ENCODE data around the gene PPP1R15B. TPM values are rescaled to one million over a fixed set of nuclear protein-coding genes. Genes with fewer than 3 reads are reported as not detected.

Gene PPP1R15B
- total RNA-seq, 1 experiment from 2014 or later: 69.3 TPM

DNA sequence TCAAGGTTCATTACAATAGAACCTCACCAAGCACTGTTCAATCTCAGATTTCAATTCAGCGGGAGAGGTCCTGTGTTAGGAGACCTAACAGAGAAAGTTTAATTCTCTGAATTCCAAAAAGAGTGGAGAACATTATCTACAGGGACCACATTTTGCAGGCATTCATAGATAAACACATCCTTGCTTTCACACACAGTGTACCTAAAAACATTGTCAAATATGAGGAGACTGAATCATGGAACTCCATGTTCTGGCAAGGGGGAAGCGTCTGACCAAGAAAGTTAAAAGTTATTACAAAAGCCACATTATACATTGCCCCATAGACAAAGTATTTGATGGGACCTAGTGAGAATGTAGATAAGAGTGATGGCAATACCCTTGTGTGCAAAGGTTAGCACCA is 21.1 kb upstream of the PPP1R15B start:
- intact Hi-C loops (cut with micrococcal nuclease): loop anchor here (5.0 kb wide), 1 partner anchor 375 kb away; no protein-coding TSS in a partner anchor

More for the DNA sequence above, 21.1 kb upstream of the PPP1R15B start:
- Histone ChIP-seq H3K36me3 (ENCODE audit: control insufficient read depth in 1 of 2, insufficient read depth in 2 of 2, low read length in 2 of 2) (peaks cover 6% of the 10 kb centered on the region in 2 experiments; a peak in 3 of 4 replicates), H3K27ac (ENCODE audit: low read depth, low read length) (no peak overlapping the region), H3K4me2 (ENCODE audit: low read length) (no peak overlapping the region), H3K79me2 (ENCODE audit: insufficient read depth, low read length) (no peaks in the 10 kb centered on the region), H3K4me3 (replicated peaks in 1 of 2; ENCODE audit: low read depth in 1 of 2, low read length in 2 of 2) (no peak overlapping the region), H3K9me2 (ENCODE audit: insufficient read depth) (no peaks in the 10 kb centered on the region), H3K9ac (ENCODE audit: low read length) (no peak overlapping the region), H2AFZ (ENCODE audit: low read depth, low read length, poor library complexity, severe bottlenecking) (no peak overlapping the region), H4K20me1 (ENCODE audit: insufficient read depth) (no peaks in the 10 kb centered on the region), H3K4me1 (ENCODE audit: control insufficient read depth in 1 of 2, insufficient read depth in 2 of 2, low read length in 2 of 2) (no peaks in the 10 kb centered on the region; a peak in 1 of 4 replicates), H3K9me3 (ENCODE audit: control insufficient read depth in 1 of 2, insufficient read depth in 1 of 2, low read depth in 1 of 2, low read length in 2 of 2) (no peaks in the 10 kb centered on the region), H3K27me3 (ENCODE audit: insufficient read depth, low read length) (no peaks in the 10 kb centered on the region)
- TF ChIP-seq POLR2AphosphoS5 (IDR thresholded peaks at IDR 0.05; ENCODE audit: low read depth, low read length) (no peak), POLR2A (IDR thresholded peaks at IDR 0.05; ENCODE audit: borderline replicate concordance, extremely low read depth, insufficient read depth, insufficient read length) (no peak)
- TF ChIP-seq, protein P1, sequence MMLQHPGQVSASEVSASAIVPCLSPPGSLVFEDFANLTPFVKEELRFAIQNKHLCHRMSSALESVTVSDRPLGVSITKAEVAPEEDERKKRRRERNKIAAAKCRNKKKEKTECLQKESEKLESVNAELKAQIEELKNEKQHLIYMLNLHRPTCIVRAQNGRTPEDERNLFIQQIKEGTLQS (IDR thresholded peaks at IDR 0.05): no peak
- TF ChIP-seq, protein P2, sequence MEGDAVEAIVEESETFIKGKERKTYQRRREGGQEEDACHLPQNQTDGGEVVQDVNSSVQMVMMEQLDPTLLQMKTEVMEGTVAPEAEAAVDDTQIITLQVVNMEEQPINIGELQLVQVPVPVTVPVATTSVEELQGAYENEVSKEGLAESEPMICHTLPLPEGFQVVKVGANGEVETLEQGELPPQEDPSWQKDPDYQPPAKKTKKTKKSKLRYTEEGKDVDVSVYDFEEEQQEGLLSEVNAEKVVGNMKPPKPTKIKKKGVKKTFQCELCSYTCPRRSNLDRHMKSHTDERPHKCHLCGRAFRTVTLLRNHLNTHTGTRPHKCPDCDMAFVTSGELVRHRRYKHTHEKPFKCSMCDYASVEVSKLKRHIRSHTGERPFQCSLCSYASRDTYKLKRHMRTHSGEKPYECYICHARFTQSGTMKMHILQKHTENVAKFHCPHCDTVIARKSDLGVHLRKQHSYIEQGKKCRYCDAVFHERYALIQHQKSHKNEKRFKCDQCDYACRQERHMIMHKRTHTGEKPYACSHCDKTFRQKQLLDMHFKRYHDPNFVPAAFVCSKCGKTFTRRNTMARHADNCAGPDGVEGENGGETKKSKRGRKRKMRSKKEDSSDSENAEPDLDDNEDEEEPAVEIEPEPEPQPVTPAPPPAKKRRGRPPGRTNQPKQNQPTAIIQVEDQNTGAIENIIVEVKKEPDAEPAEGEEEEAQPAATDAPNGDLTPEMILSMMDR (IDR thresholded peaks at IDR 0.05 in 2 of 3, conservative IDR thresholded peaks at IDR 0.05 in 1 of 3; ENCODE audit: borderline replicate concordance in 1 of 3, insufficient read depth in 1 of 3, low read depth in 2 of 3, low read length in 2 of 3): no peak
- RAD21 ChIA-PET (ENCODE audit: low non-redundant PET in 1 of 2, low total read pairs in 2 of 2, uncharacterized antibody in 2 of 2, unreplicated experiment in 2 of 2): no interaction called here
- CTCF ChIA-PET: interaction anchor here (0.7 to 3.6 kb wide), 3 partner anchors 13 to 374 kb away, joined by 3 to 37 read pairs (median 3); no protein-coding TSS in a partner anchor
- BruUV-seq (replicated peaks): no TSS peak
- no peak for ATAC-seq
- POLR2A ChIA-PET: no interaction called here
- DNase-seq (ENCODE audit: low read depth, low spot score): no peak

Data from HCT116 (cell line).